HG02943 (cell line): Measurements from ENCODE around the gene REEP1.
"Not testable (repeated sequence)": the region's sequence is repeated elsewhere in the genome, so short reads cannot be mapped to it uniquely, and the experiment has no call there.

Experiments used
- ATAC-seq: cut with Tn5 transposase; IDR thresholded peaks from one replicate; pipeline ENCODE4 v1.9.1; 2021; ENCODE audit warnings: mild to moderate bottlenecking, low read depth, moderate library complexity; ENCODE audit not compliant: unreplicated experiment

REEP1 gene

DNA sequence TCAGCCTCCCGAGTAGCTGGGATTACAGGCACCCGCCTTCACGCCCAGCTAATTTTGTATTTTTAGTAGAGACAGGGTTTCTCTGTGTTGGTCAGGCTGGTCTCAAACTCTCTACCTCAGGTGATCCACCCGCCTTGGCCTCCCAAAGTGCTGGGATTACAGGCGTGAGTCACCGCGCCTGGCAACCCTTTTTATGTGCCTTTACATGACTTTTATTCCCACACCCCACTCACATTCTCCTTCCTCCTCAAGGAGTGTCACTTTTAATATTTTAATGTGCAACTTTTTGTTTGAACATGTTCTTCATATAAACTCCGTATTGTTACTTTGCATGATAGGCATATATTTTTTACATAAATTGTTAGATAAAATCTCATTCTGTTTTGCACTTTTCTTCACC, 108.9 kb downstream of the REEP1 start:
- ATAC-seq = not testable (repeated sequence)

DNA sequence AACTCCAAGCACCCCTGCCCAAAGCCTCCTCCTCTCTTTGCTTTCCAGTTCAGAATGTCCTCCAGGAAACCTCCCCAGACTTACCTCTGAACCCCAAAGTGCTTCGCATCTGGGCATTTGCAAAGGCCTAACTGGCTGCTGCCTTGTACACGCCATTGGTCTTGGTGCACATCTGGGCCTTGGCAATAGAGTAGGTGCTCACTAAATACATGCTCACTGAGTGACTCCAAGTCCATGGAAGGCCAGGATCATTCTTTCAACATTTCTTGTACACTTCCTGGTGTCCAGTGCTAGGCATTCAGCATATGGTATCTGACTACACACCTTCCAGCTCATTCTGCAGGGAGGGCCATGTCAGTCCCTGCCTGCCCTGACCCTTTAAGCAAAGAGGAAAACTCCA, 109.7 kb downstream of the REEP1 start:
- no peak for ATAC-seq

DNA sequence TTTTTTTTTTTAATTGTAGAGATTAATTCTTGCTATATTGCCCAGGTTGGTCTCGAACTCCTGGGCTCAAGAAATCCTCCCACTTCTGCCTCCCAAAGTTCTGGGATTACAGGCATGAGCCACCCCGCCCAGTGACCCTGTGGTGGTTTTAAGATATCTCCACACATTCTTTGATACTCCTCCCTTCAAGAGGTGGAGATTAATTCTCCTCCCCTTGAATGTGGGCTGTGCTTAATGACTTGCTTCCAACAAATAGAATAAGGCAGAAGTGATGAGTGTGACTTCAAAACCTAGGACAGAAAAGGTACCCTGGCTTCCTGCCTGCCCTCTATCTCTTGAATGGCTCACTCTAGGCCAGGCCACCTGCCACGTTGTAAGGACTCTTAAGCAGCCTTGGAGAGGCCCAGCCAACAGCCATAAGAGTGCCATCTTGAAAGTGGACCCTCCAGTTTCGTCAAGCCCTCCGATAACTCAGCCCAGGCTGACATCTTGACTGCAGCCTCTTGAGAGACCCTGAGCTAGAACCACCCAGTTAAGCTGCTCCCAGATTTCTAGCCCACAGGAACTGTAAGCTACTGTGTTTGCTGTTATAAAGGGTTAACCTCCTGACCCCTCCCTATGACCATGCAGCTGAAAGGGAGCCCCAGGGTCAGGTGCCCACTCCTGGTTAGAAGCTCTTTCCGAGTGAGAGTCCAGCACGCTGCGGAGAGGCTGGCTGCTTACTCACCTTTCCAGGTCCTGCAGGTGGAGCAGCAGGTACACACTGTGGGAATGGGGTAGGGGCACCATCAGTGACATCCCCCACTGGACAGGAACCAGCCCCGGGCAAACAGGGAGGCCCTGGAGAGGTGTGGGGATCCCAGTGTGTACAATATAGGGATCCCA, 110.5 kb downstream of the REEP1 start:
- no peak for ATAC-seq

DNA sequence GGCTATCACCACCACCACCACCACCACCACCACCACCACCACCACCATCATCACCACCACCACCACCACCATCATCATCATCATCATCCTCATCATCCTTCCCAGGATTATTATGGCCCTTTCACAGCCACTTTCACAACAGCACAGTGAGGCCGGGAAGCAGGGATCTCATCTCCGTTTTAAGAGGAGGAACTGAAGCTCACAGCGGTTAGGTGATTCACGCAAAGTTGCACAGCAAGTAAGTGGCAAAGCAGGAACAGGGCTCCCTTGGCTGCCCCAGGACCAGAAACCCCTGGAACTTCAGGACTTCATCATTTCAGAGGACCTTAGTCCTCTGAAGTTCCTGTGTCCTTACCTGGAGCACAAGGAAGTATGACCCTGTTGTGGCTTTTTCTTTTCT, 111.4 kb downstream of the REEP1 start:
- no peak for ATAC-seq

DNA sequence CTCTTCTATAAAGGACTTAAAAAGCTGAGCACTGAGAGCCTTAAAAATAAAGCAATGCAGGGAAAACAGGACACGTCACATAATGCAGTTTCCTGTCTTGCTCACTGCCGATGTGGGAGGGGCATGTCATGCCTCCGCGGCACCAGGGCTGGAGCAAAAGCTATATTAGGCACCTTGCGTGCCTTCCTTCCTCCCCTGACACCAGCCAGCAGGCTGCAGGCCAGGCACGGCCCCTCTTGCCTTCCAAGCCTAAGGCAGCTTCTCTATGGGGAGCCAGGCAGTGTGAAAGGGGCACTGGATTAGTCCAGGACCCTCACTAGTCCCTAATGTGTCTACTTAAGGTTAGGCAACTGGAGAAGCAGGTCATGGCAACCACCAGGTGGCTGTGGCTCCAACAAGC, 111.8 kb downstream of the REEP1 start:
- ATAC-seq = no peak

DNA sequence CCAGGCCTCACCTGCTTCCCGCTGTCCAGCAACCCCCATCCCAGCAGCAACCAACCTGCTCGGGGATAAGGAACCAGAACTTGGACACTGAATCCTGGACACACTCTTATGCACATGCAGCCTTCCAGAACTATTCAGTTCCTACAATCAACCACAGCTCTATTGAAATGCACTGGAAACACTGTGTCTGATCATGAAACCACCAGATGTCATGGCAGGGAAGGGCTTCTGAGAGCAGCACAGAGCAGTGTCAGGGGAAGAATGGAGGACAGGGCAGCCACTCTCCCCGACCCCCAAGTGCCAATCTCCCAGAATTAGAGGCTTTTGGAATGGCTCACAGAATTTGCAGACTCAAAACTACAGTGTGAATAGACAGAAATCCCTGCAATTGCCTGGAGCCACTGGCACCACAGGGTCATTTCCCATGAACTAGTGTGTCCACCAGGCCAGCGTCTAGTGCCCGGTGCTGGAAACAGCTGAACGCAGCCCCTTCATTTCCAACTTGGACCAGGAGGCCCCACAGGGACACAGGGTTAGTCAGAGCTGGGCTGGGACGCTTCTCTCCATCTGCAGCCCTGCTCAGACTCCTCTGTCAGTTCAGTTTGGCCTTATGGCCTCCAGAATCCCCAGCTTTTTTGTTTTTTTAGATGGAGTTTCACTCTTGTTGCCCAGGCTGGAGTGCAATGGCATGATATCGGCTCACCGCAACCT, 112.6 kb downstream of the REEP1 start:
- ATAC-seq = no peak

DNA sequence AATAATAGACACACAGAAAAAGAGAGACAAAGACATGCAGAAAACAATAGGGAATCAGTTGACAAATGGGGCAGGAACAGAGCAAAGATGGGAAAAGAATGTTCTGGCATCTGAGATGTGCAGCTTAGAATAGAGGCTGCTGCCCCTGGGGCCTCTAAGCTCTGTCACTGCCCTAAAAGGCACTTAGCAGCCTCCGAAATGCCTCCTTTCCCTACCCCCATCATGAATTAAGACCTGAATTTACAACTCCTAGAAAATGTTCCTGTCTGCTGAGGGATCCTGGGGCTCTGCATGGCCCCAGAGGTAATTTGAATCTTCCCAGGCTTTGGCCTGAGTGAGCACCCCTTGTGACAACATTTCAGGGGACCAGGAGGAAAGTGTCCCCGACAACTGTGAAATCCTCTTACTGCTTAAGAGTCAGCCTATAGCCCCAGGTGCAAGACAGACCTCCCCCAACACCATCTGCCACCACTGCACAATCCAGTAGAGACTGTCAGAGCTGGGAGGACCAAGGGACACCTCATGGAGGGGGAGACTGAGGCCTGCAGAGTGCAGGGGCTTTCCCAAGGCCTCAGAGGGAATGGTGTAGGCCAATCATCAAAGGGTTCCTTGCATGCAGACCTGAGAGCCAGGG, 113.4 kb downstream of the REEP1 start:
- no peak for ATAC-seq

DNA sequence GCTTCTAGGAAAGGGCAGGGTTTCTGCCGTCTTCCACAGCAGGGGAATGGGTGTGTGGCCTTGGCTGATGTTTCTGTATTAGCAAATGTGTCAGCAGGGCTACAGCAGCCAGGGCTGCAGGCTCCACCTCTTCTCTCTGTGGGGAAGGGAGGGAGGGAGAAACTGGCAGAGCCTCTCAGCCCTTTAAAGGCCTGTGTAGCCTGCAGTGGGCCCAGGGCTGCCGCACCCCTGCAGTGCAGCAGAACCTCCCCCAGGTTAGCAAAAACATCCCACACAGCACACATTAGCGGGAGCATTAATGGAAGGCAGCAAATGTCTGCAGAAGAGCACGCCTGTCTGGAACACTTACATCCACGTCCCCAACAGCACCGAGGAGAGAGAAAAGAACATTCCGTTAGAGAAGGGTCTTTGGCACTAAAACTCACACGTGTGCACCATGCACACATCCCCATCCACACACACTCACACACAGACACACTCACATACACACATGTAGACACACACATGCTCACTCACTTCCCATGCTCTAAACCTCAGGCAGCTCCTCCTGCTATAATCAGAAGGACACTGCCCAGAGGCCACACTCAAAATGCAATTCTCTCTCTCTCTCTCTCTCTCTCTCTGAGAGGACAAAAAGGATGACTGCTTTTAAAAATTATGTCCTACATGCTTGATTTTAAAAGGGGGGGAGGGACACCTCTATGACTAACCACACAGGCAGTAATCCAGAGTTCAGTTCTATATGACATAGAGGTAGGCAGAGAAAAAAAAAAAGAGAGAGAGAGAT, 114.1 kb downstream of the REEP1 start:
- no peak for ATAC-seq

DNA sequence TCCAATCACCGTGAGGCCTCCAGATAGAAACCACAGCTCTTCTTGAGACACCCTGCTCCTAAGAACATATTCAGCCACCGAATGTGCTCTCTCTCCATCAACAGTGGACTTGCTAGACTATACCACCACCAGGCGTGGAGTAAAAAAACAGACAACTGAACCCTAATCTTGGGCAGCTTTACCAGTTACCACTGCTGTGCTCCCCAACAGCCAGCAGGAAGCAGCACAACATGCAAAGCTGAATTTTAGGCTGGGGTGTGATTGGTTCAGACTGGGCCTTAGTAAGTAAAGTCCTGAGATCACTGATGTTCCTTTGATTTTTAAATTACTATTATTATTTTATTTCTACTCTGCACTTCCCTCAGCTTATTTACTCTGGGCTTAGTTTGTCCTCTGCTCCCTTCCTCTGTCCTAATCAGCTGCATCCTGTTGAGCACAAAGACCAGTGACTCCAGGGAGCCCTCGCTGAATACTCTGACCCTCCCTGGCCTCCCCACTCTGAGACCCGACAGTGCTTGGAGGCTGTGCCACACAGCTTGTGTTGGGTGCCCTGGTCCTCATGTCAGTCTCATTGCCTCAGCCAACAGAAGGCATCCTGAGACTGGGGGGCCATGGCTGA, 116.3 kb downstream of the REEP1 start:
- ATAC-seq = no peak

DNA sequence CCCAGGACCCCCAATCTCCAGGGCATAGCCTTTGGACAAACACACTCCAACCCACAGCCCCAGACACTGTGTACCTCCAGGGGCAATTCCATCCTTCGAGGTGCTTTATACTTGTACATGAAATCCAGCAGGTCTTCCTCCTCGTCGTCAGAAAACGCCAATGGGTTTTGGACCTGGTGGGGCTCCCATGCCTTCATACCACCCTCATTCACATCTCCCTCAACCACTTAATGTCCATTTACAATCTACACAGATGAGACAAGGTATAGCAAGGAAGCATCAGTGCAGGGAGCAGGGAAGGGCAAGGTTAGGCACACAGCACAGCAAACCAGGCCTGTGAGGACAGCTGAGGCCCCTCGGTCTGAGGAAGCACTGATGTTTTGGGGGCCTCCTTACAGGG, 117.5 kb downstream of the REEP1 start:
- no peak for ATAC-seq

DNA sequence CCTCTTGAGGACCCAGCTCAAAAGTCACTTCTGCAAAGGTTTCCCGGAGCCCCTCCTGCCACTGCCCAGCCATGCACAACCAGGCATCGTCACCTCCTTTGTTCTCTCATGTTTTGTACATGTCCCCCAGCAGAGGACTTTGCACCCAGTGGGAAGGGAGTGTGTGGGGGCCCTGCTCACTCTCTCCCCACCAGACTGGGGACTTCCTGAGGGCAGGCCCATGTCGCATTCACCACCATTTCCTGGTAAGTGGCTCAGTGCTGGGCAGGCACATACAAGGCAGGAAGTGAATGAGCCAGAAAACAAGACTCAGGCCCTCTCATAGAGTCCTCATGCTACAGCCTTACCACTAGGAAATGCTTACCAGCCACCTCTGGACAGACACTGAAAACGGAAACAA, 119.3 kb downstream of the REEP1 start:
- no peak for ATAC-seq

DNA sequence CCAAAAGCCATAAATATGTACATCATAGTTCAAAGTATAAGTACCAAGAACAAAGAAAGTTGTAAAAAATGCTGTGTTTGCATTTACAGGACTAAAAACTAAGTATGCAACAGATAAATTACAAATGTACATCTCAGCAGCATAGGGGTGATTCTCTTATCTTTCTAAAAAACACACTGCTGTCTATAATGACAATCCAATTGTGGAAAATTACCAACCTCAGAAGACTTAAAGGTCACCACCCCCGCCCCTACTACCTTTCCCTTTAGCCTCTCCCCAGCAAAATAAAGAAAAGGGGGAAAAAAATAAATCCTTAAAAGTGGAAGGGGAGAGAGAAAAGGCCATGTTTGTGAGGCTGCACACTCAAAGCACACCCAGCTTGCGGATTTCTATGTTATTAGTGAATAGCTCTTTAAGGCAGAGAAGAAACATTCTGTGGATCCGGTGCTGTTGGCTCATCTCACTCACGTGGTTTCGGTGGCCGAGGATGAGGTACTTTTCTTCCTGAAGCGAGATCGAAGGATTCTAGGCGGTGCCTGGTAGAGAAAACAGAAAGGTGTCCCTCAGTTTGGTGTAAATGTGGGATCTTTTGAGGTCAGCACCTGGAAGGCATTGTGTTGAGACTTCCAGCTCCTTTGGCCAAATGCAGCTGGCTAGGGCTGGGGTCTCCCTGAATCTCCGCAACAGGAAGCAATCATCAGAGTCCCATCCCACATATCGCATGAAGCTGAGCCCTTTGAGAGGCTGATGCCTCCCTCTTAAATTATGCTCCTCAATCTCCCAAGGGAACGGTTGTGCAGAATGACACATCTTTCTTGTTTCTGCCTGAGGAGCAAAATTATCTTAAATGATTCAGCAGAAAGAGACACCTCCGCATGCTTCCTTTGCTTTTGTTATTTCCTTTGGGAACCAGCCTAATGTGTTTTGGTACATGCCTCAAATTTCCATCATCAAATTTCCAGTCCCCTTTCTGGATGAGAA, 120.6 kb downstream of the REEP1 start:
- no peak for ATAC-seq

DNA sequence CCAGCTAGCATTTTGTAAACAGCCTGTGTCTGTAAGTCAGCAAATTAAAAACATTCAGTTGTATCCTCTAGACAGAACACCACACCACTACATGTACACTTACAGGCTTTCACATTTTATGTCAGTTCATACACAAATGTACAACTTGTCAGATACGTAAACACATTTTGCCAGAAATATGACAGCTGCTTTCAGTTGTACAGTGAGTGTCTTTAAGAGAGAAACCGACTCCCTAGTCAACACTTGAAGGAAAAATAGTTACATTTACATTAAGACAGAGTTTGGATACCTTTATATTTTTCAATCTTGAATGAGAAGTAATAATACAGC, 123.0 kb downstream of the REEP1 start:
- no peak for ATAC-seq

DNA sequence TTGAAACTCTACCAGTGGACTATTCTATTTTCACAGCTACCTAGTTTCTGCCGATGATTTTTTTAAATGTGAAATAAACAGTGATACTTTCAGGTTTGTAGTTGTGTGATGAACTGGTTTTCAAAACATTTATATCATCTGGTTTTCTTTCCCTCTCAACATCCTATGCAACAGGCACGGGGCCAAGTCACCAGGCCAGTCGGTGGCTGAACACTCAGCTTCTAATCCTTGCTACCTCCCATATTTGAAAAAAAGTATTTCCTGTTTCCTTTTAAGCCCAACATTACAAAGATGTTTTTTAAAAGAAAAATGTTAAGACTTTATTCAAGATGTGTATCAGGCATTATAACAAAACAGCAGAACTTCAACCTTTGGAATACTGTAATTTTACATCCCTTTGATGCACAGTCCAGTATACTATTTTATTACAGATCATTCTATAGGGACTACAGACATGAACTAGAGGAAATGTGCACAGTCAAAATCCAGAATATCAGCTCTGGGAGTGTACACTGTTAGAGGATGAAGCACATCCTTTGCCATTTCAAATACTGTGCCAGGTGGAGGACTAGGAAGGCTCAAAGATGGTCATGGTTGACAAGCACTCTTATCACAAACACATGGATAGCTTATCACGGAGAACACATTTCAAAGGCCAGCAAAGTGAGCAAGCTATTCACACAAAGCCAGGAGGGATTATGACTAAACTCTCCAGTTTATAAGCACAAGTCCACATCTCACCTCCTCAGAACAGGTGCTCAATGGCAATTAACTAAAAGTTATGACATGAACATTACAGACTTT, 123.5 kb downstream of the REEP1 start:
- no peak for ATAC-seq

DNA sequence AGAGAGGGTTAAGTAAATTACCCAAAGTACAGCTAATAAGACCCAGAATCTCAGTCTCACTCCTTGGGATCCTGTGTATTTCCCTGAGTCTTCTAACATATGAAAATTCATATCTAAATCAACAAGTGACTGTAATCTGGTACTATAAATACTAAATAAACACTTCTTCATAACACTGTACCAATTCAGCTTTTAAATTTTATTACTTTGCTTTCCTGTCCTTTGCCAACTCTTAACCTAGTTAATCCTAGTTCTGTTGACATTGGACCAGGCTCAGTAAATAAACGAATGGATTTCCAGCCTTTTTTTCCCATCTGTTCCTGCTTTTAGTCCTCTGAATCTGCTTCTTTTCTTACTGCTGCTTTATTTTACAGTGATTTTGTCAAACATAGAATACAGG, 124.4 kb downstream of the REEP1 start:
- ATAC-seq = no peak

DNA sequence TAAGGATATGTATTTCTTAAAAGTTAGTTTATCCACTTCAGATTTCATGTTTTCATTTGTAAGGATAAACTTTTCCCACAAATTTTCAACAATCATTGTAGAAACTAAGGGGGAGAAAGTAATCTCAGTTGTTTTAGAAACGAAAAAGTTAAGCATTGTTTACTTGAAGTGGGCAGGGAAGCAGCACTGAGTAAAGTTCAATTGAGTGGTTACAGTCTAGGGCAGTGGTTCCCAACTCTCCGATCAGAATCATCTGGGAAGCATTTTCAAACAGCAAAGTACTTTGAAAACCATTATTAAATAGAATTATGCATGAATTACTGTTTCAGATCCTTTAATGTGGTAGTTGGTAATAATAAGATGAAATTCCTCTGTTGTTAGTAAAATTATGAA, 125.6 kb downstream of the REEP1 start:
- ATAC-seq = no peak

DNA sequence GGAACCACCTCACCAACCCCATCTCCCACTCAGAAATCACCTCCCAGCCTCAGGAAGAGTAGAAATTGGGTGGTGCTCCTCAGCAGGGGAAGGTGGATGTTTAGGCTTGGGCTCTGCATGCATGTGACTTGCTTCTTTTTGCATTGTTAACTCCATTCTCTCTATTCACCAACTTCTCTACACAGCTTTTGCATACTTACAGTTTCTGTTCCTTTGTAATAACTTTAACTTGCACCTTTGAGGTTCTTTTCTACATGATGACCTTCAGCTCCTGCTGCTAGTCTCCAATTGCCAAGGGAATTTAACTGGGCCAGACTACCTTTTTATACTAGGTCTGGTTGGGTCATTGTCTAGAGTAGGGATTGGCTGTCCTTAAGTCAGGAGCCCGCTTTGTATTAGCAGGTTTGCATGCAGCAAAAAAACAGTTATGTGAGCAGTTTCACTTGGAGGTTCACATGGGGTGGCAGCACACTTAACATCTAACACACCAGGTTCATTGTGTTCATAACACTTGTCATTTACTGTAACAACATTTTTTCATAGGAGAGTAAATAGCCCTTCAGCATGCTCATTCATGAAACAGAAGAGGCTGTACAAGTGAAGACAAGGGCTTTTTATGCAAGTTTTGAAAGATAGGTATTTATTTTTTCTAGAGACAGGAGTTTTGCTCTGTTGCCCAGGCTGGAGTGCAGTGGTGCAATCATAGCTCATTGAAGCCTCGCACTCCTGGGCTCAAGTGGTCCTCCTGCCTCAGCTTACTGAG, 126.2 kb downstream of the REEP1 start:
- no peak for ATAC-seq

DNA sequence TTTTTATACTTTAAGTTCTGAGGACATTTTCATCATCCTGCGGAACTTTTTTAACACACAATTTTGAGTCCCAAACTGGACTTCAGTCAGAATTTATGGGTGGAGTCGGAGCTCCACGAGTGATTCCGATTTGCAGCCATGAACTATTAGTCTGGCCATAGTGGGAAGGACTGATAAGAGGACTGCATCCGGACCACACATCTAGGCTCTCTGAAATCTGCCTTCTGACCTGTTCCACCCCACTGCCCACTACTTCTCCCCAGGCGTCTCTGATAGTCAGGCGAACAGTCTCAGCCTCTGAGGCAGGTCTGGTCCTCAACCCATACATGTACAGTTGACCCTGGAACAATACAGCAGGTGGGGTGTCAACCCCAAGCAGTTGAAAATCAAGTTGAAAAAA, 133.0 kb downstream of the REEP1 start:
- ATAC-seq = no peak
